Activated T-helper 2 cell treated with anti-CD3 and anti-CD28 coated beads, Interferon-gamma antibody, Interleukin-2, Interleukin-4, amounts not matched to agents 10 μg/mL and 5 μg/mL and 100 μg/mL, durations not matched to agents 14 hours and 24 hours and 36 hours (primary cell): ENCODE results near the gene C1QTNF7. TPM values are rescaled to one million over a fixed set of nuclear protein-coding genes. Genes with fewer than 3 reads are reported as not detected.

Source experiments
- DNase-seq: peaks from one replicate; pipeline ENCODE4 v3.0.0; 2021; ENCODE audit warnings: low spot score
- H3K27ac Mint-ChIP-seq: one replicate; pipeline ENCODE4 v1.8.0; 2021; ENCODE audit warnings: mixed read lengths
- H3K27me3 Mint-ChIP-seq: one replicate; pipeline ENCODE4 v1.8.0; 2021; ENCODE audit warnings: low read depth, mixed read lengths
- H3K36me3 Mint-ChIP-seq: one replicate; pipeline ENCODE4 v1.8.0; 2021; ENCODE audit warnings: low read depth, mixed read lengths
- H3K4me1 Mint-ChIP-seq: one replicate; pipeline ENCODE4 v1.8.0; 2021; ENCODE audit warnings: low read depth, mixed read lengths
- H3K4me3 Mint-ChIP-seq: one replicate; pipeline ENCODE4 v1.8.0; 2021; ENCODE audit warnings: low read depth, mild to moderate bottlenecking, moderate library complexity, mixed read lengths
- H3K9me3 Mint-ChIP-seq: one replicate; pipeline ENCODE4 v1.8.0; 2021; ENCODE audit warnings: mixed read lengths
- intact Hi-C: fragments of 100-400 bp; cut with micrococcal nuclease; formaldehyde crosslinking; loops from one replicate; pipeline ENCODE4 v1.15.1; 2023
- total RNA-seq: library from RNA; stranded (reverse); gene quantifications from 2 replicates; pipeline ENCODE4 v1.2.3, GENCODE V29; 2022

Gene C1QTNF7
- total RNA-seq, 1 donor from 2014 or later: not detected

DNA sequence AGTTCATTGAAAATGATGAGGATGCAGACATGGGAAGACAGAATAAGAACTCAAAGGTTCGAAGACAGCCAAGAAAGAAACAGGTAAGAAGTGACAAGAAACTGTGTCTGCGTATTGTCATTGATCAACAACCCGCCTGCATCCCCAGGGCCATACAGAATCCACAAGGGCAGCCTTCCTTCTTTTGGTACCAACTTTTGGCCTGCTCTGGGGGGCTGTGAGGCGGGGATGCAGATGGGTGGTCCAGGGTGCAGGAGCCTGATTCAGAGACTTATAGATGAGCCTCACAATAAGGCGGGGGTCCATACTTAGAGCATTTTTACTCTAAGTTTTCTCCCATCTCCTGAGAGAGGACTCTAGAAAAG lies 50.9 kb downstream of the C1QTNF7 start:
- H3K9me3 Mint-ChIP-seq: no peaks in the 10 kb centered on the region
- H3K27me3 Mint-ChIP-seq: no peaks in the 10 kb centered on the region
- H3K27ac Mint-ChIP-seq: no peak overlapping the region
- H3K4me3 Mint-ChIP-seq: no peak overlapping the region
- intact Hi-C loops: loop anchor here (2.0 to 10.0 kb wide), 3 partner anchors 172 to 526 kb away; no protein-coding TSS in a partner anchor
- no peaks in the 10 kb centered on the region for H3K36me3 Mint-ChIP-seq
- DNase-seq: no peak
- no peaks in the 10 kb centered on the region for H3K4me1 Mint-ChIP-seq

- H3K4me1 Mint-ChIP-seq: no peaks in the 10 kb centered on the region
- DNase-seq: no peak
- no peak overlapping the region for H3K4me3 Mint-ChIP-seq
- H3K27me3 Mint-ChIP-seq: no peaks in the 10 kb centered on the region
- no peak overlapping the region for H3K27ac Mint-ChIP-seq
- intact Hi-C loops: loop anchor here (2.0 to 10.0 kb wide), 3 partner anchors 172 to 526 kb away; no protein-coding TSS in a partner anchor
- no peaks in the 10 kb centered on the region for H3K36me3 Mint-ChIP-seq
- H3K9me3 Mint-ChIP-seq: no peaks in the 10 kb centered on the region
These were observed 51.5 kb downstream of the C1QTNF7 start for GRCh38 chr4:15479089-15479912.

GRCh38 chr4:15479913-15480185 lies 52.0 kb downstream of the C1QTNF7 start:
- intact Hi-C loops: loop anchor here (2.0 to 10.0 kb wide), 3 partner anchors 171 to 525 kb away; no protein-coding TSS in a partner anchor
- no peak for DNase-seq
- Mint-ChIP-seq H3K4me1 (no peaks in the 10 kb centered on the region), H3K4me3 (no peak overlapping the region), H3K27me3 (no peaks in the 10 kb centered on the region), H3K36me3 (no peaks in the 10 kb centered on the region), H3K27ac (no peak overlapping the region), H3K9me3 (no peaks in the 10 kb centered on the region)

- DNase-seq: no peak
- intact Hi-C loops: no loop called here
- peaks cover 13% of the 10 kb centered on the region for H3K27me3 Mint-ChIP-seq
- no peaks in the 10 kb centered on the region for H3K4me1 Mint-ChIP-seq
- H3K4me3 Mint-ChIP-seq: no peak overlapping the region
- no peaks in the 10 kb centered on the region for H3K9me3 Mint-ChIP-seq
- no peak overlapping the region for H3K27ac Mint-ChIP-seq
- H3K36me3 Mint-ChIP-seq: no peaks in the 10 kb centered on the region
These were observed 54.3 kb downstream of the C1QTNF7 start for GRCh38 chr4:15481961-15482745.

DNA sequence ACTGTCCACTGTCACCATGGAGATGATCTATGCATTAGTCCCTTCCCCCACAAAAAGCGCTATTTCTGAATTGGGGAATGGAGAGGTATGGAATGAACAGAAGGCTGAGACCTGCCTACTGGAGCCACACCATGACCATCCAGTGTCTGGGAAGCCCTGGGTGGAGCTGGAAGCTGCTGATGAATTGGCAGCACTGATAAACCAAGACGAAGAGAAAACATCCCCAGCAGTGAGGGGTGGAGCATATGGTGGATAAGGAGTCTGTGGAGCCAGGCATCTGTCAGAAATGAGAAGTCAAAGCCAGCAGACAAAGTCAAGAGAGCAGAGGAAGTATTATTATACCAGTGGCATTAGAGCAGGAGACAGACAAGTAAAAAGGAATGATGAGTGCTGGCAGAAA lies 55.0 kb downstream of the C1QTNF7 start:
- Mint-ChIP-seq H3K4me1 (no peaks in the 10 kb centered on the region), H3K36me3 (no peaks in the 10 kb centered on the region), H3K27me3 (peaks cover 14% of the 10 kb centered on the region), H3K4me3 (no peak overlapping the region), H3K9me3 (no peaks in the 10 kb centered on the region), H3K27ac (no peak overlapping the region)
- intact Hi-C loops: no loop called here
- no peak for DNase-seq

DNA sequence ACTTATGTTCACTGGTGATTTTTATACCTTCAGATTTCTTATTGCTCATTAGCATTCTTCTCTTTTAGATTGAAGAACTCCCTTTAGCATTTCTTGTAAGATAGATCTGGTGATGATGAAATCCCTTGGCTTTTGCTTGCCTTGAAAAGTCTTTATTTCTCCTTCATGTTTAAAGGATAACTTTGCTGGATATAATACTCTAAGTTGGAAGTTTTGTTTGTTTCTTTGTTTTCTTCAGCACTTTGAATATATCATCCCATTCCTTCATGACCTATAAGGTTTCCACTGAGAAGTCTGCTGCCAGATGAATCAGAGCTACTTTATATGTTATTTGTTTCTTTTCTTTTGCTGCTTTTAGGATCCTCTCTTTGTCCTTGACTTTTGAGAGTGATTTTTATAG lies 60.3 kb downstream of the C1QTNF7 start:
- H3K9me3 Mint-ChIP-seq: no peaks in the 10 kb centered on the region
- no peak overlapping the region for H3K27ac Mint-ChIP-seq
- H3K36me3 Mint-ChIP-seq: no peaks in the 10 kb centered on the region
- intact Hi-C loops: no loop called here
- no peak for DNase-seq
- no peaks in the 10 kb centered on the region for H3K4me1 Mint-ChIP-seq
- no peak overlapping the region for H3K4me3 Mint-ChIP-seq
- peaks cover 20% of the 10 kb centered on the region for H3K27me3 Mint-ChIP-seq

- peaks cover 20% of the 10 kb centered on the region for H3K27me3 Mint-ChIP-seq
- no peaks in the 10 kb centered on the region for H3K36me3 Mint-ChIP-seq
- no peaks in the 10 kb centered on the region for H3K9me3 Mint-ChIP-seq
- H3K4me1 Mint-ChIP-seq: no peaks in the 10 kb centered on the region
- no peak for DNase-seq
- intact Hi-C loops: no loop called here
- H3K27ac Mint-ChIP-seq: no peak overlapping the region
- H3K4me3 Mint-ChIP-seq: no peak overlapping the region
These were observed 61.0 kb downstream of the C1QTNF7 start for GRCh38 chr4:15488658-15489470.

GRCh38 chr4:15489551-15489950 lies 61.7 kb downstream of the C1QTNF7 start:
- DNase-seq: no peak
- H3K4me1 Mint-ChIP-seq: no peaks in the 10 kb centered on the region
- no peak overlapping the region for H3K27ac Mint-ChIP-seq
- H3K9me3 Mint-ChIP-seq: no peaks in the 10 kb centered on the region
- no peak overlapping the region for H3K4me3 Mint-ChIP-seq
- intact Hi-C loops: no loop called here
- H3K27me3 Mint-ChIP-seq: peaks cover 20% of the 10 kb centered on the region
- no peaks in the 10 kb centered on the region for H3K36me3 Mint-ChIP-seq

DNA sequence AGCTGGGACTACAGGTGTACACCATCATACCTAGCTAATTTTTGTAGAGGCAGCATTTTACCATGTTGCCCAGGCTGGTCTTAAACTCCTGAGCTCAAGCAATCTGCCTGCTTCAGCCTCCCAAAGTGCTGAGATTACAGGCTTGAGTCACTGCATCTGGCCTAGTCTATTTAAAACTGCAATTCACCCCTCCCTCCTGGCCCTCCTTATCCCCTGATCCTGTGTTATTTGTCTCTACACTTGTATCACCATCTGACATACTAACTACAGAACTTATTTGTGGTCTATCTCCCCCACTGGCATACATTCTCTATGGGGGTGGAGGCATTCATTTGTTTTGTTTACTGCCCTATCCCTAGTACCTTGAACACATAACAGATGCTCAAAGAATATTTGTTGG lies 65.6 kb downstream of the C1QTNF7 start:
- no peak overlapping the region for H3K4me3 Mint-ChIP-seq
- H3K27ac Mint-ChIP-seq: no peak overlapping the region
- DNase-seq: no peak
- peaks cover 14% of the 10 kb centered on the region for H3K9me3 Mint-ChIP-seq
- intact Hi-C loops: no loop called here
- H3K4me1 Mint-ChIP-seq: no peaks in the 10 kb centered on the region
- H3K36me3 Mint-ChIP-seq: no peaks in the 10 kb centered on the region
- peaks cover 5% of the 10 kb centered on the region for H3K27me3 Mint-ChIP-seq

DNA sequence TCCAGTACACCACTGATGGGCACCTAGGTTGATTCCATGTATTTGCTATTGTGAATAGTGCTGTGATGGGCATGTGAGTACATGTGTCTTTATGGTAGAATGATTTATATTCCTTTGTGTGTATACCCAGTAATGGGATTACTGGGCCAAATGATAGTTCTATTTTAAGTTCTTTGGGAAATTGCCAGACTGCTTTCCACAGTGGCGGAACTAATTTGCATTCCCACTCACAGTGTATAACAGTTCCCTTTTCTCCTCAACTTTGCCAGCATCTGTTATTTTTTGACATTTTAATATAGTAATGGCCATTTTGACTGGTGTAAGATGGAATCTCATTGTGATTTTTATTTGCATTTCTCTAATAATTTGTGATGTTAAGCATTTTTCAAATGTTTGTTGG lies 67.8 kb downstream of the C1QTNF7 start:
- H3K4me3 Mint-ChIP-seq: no peak overlapping the region
- no peaks in the 10 kb centered on the region for H3K4me1 Mint-ChIP-seq

More for the DNA sequence above, 67.8 kb downstream of the C1QTNF7 start:
- no peak for DNase-seq
- intact Hi-C loops: no loop called here
- Mint-ChIP-seq H3K36me3 (no peaks in the 10 kb centered on the region), H3K9me3 (peaks cover 14% of the 10 kb centered on the region), H3K27ac (no peak overlapping the region), H3K27me3 (no peaks in the 10 kb centered on the region)
